GM23338 (cell line): Measurements from ENCODE around the gene GOLGA6A. TPM values are rescaled to one million over a fixed set of nuclear protein-coding genes. Genes with fewer than 3 reads are reported as not detected.

Source experiments
- ATAC-seq: fragments of 200-7000 bp; cut with Tn5 transposase; 3 replicates; pipeline ENCODE4 v1.9.1; 2020
- DNase-seq: peaks from one replicate; pipeline ENCODE4 v3.0.0-alpha.2; 2015; ENCODE audit warnings: low spot score
- H2AFZ ChIP-seq: fragments of 200-600 bp; sonication (generic); 2 replicates; pipeline ENCODE4 v1.8.0; 2016; ENCODE audit warnings: antibody characterized with exemption, mild to moderate bottlenecking, moderate library complexity
- H3F3A ChIP-seq: fragments of 200-600 bp; sonication (generic); replicated peaks from 2 replicates; pipeline ENCODE4 v1.8.0; 2017; ENCODE audit warnings: antibody characterized with exemption, mixed run types, low read depth
- H3K27ac ChIP-seq: fragments of 200-600 bp; sonication (generic); 2 replicates; pipeline ENCODE4 v1.6.1; 2016; ENCODE audit warnings: low read depth
- H3K27me3 ChIP-seq: fragments of 200-600 bp; sonication (generic); 2 replicates; pipeline ENCODE4 v1.8.0; 2016; ENCODE audit warnings: mild to moderate bottlenecking, mixed run types, moderate library complexity; ENCODE audit not compliant: insufficient read depth
- H3K36me3 ChIP-seq: fragments of 200-600 bp; sonication (generic); 2 replicates; pipeline ENCODE4 v1.8.0; 2016; ENCODE audit warnings: mild to moderate bottlenecking; ENCODE audit not compliant: insufficient read depth
- H3K4me1 ChIP-seq: fragments of 200-600 bp; sonication (generic); 2 replicates; pipeline ENCODE4 v1.8.0; 2016; ENCODE audit warnings: mild to moderate bottlenecking, moderate library complexity; ENCODE audit not compliant: insufficient read depth
- H3K4me2 ChIP-seq: fragments of 200-600 bp; sonication (generic); 2 replicates; pipeline ENCODE4 v1.7.1; 2017; ENCODE audit warnings: mixed run types
- H3K4me3 ChIP-seq: fragments of 200-600 bp; sonication (generic); 2 replicates; pipeline ENCODE4 v1.6.1; 2016; ENCODE audit warnings: mixed run types
- H3K79me2 ChIP-seq: fragments of 200-600 bp; sonication (generic); replicated peaks from 2 replicates; pipeline ENCODE4 v1.8.0; 2017; ENCODE audit warnings: mild to moderate bottlenecking; ENCODE audit not compliant: insufficient read depth
- H3K9me2 ChIP-seq: fragments of 200-600 bp; sonication (generic); 2 replicates; pipeline ENCODE4 v1.8.0; 2017; ENCODE audit not compliant: insufficient read depth
- H4K20me1 ChIP-seq: fragments of 200-600 bp; sonication (generic); replicated peaks from 2 replicates; pipeline ENCODE4 v1.8.0; 2017; ENCODE audit warnings: mild to moderate bottlenecking; ENCODE audit not compliant: insufficient read depth
- H3K27ac Mint-ChIP-seq: 2 replicates; pipeline ENCODE4 v1.8.0; 2020; ENCODE audit warnings: inconsistent platforms, mild to moderate bottlenecking, moderate library complexity, mixed read lengths
- H3K27me3 Mint-ChIP-seq: 3 replicates; pipeline ENCODE4 v1.8.0; 2022; ENCODE audit warnings: low read depth, mild to moderate bottlenecking, moderate library complexity, mixed read lengths, inconsistent platforms; ENCODE audit not compliant: insufficient read depth, poor library complexity
- H3K36me3 Mint-ChIP-seq: 3 replicates; pipeline ENCODE4 v1.8.0; 2021; ENCODE audit warnings: low read depth, mild to moderate bottlenecking, inconsistent platforms, moderate library complexity, mixed read lengths
- H3K4me1 Mint-ChIP-seq: 3 replicates; pipeline ENCODE4 v1.8.0; 2020; ENCODE audit warnings: mild to moderate bottlenecking, inconsistent platforms, mixed read lengths
- H3K4me3 Mint-ChIP-seq: 3 replicates; pipeline ENCODE4 v1.8.0; 2021; ENCODE audit warnings: moderate library complexity, mild to moderate bottlenecking, inconsistent platforms, mixed read lengths
- H3K9me3 Mint-ChIP-seq: 3 replicates; pipeline ENCODE4 v1.8.0; 2020; ENCODE audit warnings: moderate library complexity, mild to moderate bottlenecking, inconsistent platforms, mixed read lengths
- CREB1 ChIP-seq: fragments of 250-450 bp; sonication (Bioruptor Pico); IDR thresholded peaks from 2 replicates; pipeline ENCODE4 v1.5.0; 2020; ENCODE audit warnings: low read depth, mild to moderate bottlenecking, moderate library complexity
- EZH2 ChIP-seq: fragments of 200-600 bp; sonication (generic); IDR thresholded peaks from one replicate; pipeline ENCODE4 v1.8.0; 2017; ENCODE audit warnings: antibody characterized with exemption, mild to moderate bottlenecking, low read depth; ENCODE audit not compliant: unreplicated experiment
- EZH2phosphoT487 ChIP-seq: fragments of 200-600 bp; sonication (generic); IDR thresholded peaks from one replicate; pipeline ENCODE4 v1.8.1; 2018; ENCODE audit warnings: antibody characterized with exemption; ENCODE audit not compliant: unreplicated experiment
- JUNB ChIP-seq: IDR thresholded peaks from one replicate; pipeline ENCODE4 v1.6.1; 2016; ENCODE audit warnings: antibody characterized with exemption; ENCODE audit not compliant: unreplicated experiment
- NANOG ChIP-seq: IDR thresholded peaks from 2 replicates; pipeline ENCODE4 v1.6.1; 2016; ENCODE audit warnings: antibody characterized with exemption, borderline replicate concordance
- POLR2AphosphoS5 ChIP-seq: IDR thresholded peaks from 2 replicates; pipeline ENCODE4 v1.6.1; 2016; ENCODE audit warnings: antibody characterized with exemption, low read depth
- STAT1 ChIP-seq: IDR thresholded peaks from one replicate; pipeline ENCODE4 v1.6.1; 2016; ENCODE audit warnings: antibody characterized with exemption; ENCODE audit not compliant: unreplicated experiment
- ZNF114 ChIP-seq: fragments of 250-450 bp; sonication (Bioruptor Pico); IDR thresholded peaks from 2 replicates; pipeline ENCODE4 v1.5.0; 2020; ENCODE audit warnings: mild to moderate bottlenecking, moderate library complexity
- ZNF331 ChIP-seq: fragments of 250-450 bp; sonication (Bioruptor Pico); IDR thresholded peaks from 2 replicates; pipeline ENCODE4 v1.5.0; 2020; ENCODE audit warnings: low read depth, mild to moderate bottlenecking, moderate library complexity
- polyA plus RNA-seq: library from polyadenylated mRNA; unstranded; fragments of >200 nt; fragmentation: Nextera tagmentation; extraction: Ambion mirVana; gene quantifications from 2 replicates; pipeline ENCODE4 v1.2.1, GENCODE V29; 2016
- total RNA-seq: library from RNA; depleted of rRNA; stranded (reverse); fragments of >200 nt; shearing (Covaris generic); gene quantifications from 2 replicates; pipeline ENCODE4 v1.2.3, GENCODE V29; 2014
- TF ChIP-seq, protein P1 (sequence below), 2 experiments: fragments of 200-600 bp in 1 of 2; sonication (generic) in 1 of 2; conservative IDR thresholded peaks; 2 replicates each; pipeline versions ENCODE4 v1.5.1 to v1.6.1; 2016 to 2017; ENCODE audit warnings: antibody characterized with exemption in 2 of 2, low read depth in 2 of 2, mild to moderate bottlenecking in 2 of 2, moderate library complexity in 1 of 2
- TF ChIP-seq, protein P2 (sequence below): IDR thresholded peaks from one replicate; pipeline ENCODE4 v1.6.1; 2018; ENCODE audit warnings: antibody characterized with exemption; ENCODE audit not compliant: unreplicated experiment
- TF ChIP-seq, protein P3 (sequence below): IDR thresholded peaks from 2 replicates; pipeline ENCODE4 v1.6.1; 2016; ENCODE audit warnings: antibody characterized with exemption
- TF ChIP-seq, protein P4 (sequence below): fragments of 250-450 bp; sonication (Bioruptor Pico); IDR thresholded peaks from 2 replicates; pipeline ENCODE4 v1.5.0; 2020; ENCODE audit warnings: mild to moderate bottlenecking, moderate library complexity

The GOLGA6A gene
- total and polyA plus RNA-seq, 2 experiments from 2014 or later, result 0.18 to 2.1 TPM

DNA sequence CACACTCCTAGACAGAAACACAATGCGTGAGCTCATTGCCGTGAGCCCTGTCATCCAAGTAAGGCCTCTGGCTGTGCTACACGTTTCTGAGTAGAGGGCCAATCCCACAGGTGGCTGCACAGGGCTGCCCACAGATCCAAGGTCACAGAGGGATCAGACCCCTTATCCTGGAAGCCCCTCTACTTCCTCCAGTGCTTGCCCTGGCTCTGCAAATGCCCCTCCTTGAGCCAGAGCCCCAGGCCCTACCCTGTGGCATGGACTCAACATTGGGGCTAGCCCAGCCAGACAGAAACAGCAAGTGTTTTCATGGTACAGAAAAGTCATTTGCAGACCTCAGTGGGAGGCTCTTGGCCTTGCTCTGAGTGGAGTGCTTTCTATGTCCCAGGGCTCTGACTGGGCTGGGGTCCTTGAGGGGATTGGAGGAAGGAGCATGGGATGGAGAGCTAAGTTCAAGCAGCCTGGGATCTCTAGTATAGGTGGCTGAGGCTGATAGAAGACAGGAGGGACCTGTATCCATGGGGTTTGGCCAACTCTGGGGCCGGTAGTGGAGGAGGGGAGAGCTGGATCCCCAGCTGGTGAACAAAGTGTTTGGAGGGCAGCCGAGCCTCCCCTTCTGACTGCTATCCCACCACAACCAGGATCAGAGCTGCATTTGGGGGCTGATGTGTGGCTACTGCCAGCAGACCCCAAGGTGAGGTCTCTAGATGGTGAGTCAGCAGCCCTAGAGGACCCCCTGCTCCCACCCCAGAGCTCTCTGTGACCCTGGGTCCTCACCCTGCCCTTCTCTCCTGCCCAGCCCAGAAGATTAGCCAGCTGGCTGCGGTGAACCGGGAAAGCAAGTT is 38.7 kb downstream of the GOLGA6A start:
- no peak overlapping the region for H3K4me2 ChIP-seq
- no peak overlapping the region for H3K27ac Mint-ChIP-seq
- no peaks in the 10 kb centered on the region for H3K79me2 ChIP-seq
- H3K4me3 Mint-ChIP-seq, result no peak overlapping the region
- H3K27me3 ChIP-seq, result no peaks in the 10 kb centered on the region
- DNase-seq, result no peak
- H3K4me1 ChIP-seq, result peaks cover 12% of the 10 kb centered on the region
- H2AFZ ChIP-seq, result no peak overlapping the region
- no peaks in the 10 kb centered on the region for H3K9me2 ChIP-seq
- TF ChIP-seq POLR2AphosphoS5, result no peak
- TF ChIP-seq, protein P1, sequence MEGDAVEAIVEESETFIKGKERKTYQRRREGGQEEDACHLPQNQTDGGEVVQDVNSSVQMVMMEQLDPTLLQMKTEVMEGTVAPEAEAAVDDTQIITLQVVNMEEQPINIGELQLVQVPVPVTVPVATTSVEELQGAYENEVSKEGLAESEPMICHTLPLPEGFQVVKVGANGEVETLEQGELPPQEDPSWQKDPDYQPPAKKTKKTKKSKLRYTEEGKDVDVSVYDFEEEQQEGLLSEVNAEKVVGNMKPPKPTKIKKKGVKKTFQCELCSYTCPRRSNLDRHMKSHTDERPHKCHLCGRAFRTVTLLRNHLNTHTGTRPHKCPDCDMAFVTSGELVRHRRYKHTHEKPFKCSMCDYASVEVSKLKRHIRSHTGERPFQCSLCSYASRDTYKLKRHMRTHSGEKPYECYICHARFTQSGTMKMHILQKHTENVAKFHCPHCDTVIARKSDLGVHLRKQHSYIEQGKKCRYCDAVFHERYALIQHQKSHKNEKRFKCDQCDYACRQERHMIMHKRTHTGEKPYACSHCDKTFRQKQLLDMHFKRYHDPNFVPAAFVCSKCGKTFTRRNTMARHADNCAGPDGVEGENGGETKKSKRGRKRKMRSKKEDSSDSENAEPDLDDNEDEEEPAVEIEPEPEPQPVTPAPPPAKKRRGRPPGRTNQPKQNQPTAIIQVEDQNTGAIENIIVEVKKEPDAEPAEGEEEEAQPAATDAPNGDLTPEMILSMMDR (conservative IDR thresholded peaks at IDR 0.05; ENCODE audit: low read depth in 2 of 2), result no peak
- no peak for TF ChIP-seq ZNF331
- TF ChIP-seq JUNB, result no peak
- TF ChIP-seq, protein P2, sequence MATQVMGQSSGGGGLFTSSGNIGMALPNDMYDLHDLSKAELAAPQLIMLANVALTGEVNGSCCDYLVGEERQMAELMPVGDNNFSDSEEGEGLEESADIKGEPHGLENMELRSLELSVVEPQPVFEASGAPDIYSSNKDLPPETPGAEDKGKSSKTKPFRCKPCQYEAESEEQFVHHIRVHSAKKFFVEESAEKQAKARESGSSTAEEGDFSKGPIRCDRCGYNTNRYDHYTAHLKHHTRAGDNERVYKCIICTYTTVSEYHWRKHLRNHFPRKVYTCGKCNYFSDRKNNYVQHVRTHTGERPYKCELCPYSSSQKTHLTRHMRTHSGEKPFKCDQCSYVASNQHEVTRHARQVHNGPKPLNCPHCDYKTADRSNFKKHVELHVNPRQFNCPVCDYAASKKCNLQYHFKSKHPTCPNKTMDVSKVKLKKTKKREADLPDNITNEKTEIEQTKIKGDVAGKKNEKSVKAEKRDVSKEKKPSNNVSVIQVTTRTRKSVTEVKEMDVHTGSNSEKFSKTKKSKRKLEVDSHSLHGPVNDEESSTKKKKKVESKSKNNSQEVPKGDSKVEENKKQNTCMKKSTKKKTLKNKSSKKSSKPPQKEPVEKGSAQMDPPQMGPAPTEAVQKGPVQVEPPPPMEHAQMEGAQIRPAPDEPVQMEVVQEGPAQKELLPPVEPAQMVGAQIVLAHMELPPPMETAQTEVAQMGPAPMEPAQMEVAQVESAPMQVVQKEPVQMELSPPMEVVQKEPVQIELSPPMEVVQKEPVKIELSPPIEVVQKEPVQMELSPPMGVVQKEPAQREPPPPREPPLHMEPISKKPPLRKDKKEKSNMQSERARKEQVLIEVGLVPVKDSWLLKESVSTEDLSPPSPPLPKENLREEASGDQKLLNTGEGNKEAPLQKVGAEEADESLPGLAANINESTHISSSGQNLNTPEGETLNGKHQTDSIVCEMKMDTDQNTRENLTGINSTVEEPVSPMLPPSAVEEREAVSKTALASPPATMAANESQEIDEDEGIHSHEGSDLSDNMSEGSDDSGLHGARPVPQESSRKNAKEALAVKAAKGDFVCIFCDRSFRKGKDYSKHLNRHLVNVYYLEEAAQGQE, result no peak
- TF ChIP-seq EZH2phosphoT487, result no peak
- TF ChIP-seq, protein P3, sequence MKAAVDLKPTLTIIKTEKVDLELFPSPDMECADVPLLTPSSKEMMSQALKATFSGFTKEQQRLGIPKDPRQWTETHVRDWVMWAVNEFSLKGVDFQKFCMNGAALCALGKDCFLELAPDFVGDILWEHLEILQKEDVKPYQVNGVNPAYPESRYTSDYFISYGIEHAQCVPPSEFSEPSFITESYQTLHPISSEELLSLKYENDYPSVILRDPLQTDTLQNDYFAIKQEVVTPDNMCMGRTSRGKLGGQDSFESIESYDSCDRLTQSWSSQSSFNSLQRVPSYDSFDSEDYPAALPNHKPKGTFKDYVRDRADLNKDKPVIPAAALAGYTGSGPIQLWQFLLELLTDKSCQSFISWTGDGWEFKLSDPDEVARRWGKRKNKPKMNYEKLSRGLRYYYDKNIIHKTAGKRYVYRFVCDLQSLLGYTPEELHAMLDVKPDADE, result no peak
- TF ChIP-seq, protein P4, sequence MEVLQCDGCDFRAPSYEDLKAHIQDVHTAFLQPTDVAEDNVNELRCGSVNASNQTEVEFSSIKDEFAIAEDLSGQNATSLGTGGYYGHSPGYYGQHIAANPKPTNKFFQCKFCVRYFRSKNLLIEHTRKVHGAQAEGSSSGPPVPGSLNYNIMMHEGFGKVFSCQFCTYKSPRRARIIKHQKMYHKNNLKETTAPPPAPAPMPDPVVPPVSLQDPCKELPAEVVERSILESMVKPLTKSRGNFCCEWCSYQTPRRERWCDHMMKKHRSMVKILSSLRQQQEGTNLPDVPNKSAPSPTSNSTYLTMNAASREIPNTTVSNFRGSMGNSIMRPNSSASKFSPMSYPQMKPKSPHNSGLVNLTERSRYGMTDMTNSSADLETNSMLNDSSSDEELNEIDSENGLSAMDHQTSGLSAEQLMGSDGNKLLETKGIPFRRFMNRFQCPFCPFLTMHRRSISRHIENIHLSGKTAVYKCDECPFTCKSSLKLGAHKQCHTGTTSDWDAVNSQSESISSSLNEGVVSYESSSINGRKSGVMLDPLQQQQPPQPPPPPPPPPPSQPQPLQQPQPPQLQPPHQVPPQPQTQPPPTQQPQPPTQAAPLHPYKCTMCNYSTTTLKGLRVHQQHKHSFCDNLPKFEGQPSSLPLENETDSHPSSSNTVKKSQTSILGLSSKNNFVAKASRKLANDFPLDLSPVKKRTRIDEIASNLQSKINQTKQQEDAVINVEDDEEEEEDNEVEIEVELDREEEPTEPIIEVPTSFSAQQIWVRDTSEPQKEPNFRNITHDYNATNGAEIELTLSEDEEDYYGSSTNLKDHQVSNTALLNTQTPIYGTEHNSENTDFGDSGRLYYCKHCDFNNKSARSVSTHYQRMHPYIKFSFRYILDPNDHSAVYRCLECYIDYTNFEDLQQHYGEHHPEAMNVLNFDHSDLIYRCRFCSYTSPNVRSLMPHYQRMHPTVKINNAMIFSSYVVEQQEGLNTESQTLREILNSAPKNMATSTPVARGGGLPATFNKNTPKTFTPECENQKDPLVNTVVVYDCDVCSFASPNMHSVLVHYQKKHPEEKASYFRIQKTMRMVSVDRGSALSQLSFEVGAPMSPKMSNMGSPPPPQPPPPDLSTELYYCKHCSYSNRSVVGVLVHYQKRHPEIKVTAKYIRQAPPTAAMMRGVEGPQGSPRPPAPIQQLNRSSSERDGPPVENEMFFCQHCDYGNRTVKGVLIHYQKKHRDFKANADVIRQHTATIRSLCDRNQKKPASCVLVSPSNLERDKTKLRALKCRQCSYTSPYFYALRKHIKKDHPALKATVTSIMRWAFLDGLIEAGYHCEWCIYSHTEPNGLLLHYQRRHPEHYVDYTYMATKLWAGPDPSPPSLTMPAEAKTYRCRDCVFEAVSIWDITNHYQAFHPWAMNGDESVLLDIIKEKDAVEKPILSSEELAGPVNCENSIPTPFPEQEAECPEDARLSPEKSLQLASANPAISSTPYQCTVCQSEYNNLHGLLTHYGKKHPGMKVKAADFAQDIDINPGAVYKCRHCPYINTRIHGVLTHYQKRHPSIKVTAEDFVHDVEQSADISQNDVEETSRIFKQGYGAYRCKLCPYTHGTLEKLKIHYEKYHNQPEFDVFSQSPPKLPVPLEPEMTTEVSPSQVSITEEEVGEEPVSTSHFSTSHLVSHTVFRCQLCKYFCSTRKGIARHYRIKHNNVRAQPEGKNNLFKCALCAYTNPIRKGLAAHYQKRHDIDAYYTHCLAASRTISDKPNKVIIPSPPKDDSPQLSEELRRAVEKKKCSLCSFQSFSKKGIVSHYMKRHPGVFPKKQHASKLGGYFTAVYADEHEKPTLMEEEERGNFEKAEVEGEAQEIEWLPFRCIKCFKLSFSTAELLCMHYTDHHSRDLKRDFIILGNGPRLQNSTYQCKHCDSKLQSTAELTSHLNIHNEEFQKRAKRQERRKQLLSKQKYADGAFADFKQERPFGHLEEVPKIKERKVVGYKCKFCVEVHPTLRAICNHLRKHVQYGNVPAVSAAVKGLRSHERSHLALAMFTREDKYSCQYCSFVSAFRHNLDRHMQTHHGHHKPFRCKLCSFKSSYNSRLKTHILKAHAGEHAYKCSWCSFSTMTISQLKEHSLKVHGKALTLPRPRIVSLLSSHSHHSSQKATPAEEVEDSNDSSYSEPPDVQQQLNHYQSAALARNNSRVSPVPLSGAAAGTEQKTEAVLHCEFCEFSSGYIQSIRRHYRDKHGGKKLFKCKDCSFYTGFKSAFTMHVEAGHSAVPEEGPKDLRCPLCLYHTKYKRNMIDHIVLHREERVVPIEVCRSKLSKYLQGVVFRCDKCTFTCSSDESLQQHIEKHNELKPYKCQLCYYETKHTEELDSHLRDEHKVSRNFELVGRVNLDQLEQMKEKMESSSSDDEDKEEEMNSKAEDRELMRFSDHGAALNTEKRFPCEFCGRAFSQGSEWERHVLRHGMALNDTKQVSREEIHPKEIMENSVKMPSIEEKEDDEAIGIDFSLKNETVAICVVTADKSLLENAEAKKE (CRISPR knock-in tag), result no peak
- no peak for TF ChIP-seq NANOG
- TF ChIP-seq STAT1, result no peak
- TF ChIP-seq CREB1, result no peak
- TF ChIP-seq ZNF114, result no peak
- no peak for TF ChIP-seq EZH2
- no peaks in the 10 kb centered on the region for H3K36me3 ChIP-seq
- no peak overlapping the region for H3K27ac ChIP-seq
- no peaks in the 10 kb centered on the region; the same call in 2 of the 3 replicates for H3K9me3 Mint-ChIP-seq
- H3K4me1 Mint-ChIP-seq, result peaks cover 20% of the 10 kb centered on the region
- H3K27me3 Mint-ChIP-seq, result peaks cover 13% of the 10 kb centered on the region
- H3K4me3 ChIP-seq, result no peak overlapping the region
- no peaks in the 10 kb centered on the region for H4K20me1 ChIP-seq
- ATAC-seq, result no peak
- H3K36me3 Mint-ChIP-seq, result no peaks in the 10 kb centered on the region
- no peaks in the 10 kb centered on the region for H3F3A ChIP-seq
